Fibroblast of the aortic adventitia (primary cell): ENCODE measurements around the gene OR2M5. TPM values are rescaled to one million over a fixed set of nuclear protein-coding genes. Genes with fewer than 3 reads are reported as not detected.

Experiments
- DNase-seq: peaks from one replicate; pipeline ENCODE4 v3.0.0-alpha.2; 2010; ENCODE audit warnings: low read depth
- H3K4me3 ChIP-seq: 2 replicates; pipeline ENCODE4 v1.5.1; 2011; ENCODE audit warnings: low read depth, mild to moderate bottlenecking, control low read depth, low read length, moderate library complexity
- CTCF ChIP-seq: IDR thresholded peaks from 2 replicates; pipeline ENCODE4 v1.5.1; 2011; ENCODE audit warnings: mild to moderate bottlenecking, low read length, control low read depth, inconsistent platforms; ENCODE audit not compliant: insufficient read depth
- total RNA-seq: library from RNA; depleted of rRNA; stranded (reverse); fragments of >200 nt; gene quantifications from 2 replicates; pipeline ENCODE4 v1.2.3, GENCODE V29; 2012; ENCODE audit warnings: low replicate concordance

The OR2M5 gene
- total RNA-seq, 1 donor, result not detected

GRCh38 chr1:248165186-248165585, 20.2 kb downstream of the OR2M5 start:
- H3K4me3 ChIP-seq, result no peak overlapping the region
- DNase-seq, result no peak
- no peak for TF ChIP-seq CTCF

- no peak within 1 kb of the TSS for H3K4me3 ChIP-seq
- TF ChIP-seq CTCF, result no peak
- DNase-seq, result no peak
These were observed 29.6 kb downstream of the OR2M5 start, which contains the start of gene OR2M2 for GRCh38 chr1:248174521-248174920. Gene OR2M2, plus strand, starts transcription at chr1:248174821. Its CDS starts 5,165 bp downstream, at chr1:248179986.

GRCh38 chr1:248183996-248184395, 39.0 kb downstream of the OR2M5 start:
- DNase-seq, result no peak
- no peak overlapping the region for H3K4me3 ChIP-seq
- no peak for TF ChIP-seq CTCF

GRCh38 chr1:248187363-248187762, 42.4 kb downstream of the OR2M5 start:
- H3K4me3 ChIP-seq, result no peak overlapping the region
- TF ChIP-seq CTCF, result no peak
- DNase-seq, result no peak

GRCh38 chr1:248189026-248189425, 44.1 kb downstream of the OR2M5 start:
- H3K4me3 ChIP-seq, result no peak overlapping the region
- DNase-seq, result no peak
- TF ChIP-seq CTCF, result no peak

- DNase-seq, result no peak
- H3K4me3 ChIP-seq, result no peak overlapping the region
- no peak for TF ChIP-seq CTCF
These were observed 49.2 kb downstream of the OR2M5 start for GRCh38 chr1:248194117-248194516.

Other genes starting within 250 kb of the OR2M5 start
- not detected in 2 replicates for gene OR2W3, start 249.6 kb upstream of the OR2M5 start, total RNA-seq
- gene OR2T8, start 224.9 kb upstream of the OR2M5 start, total RNA-seq, result not detected in 2 replicates
- not detected in 2 replicates for gene OR2AJ1, start 220.3 kb upstream of the OR2M5 start, total RNA-seq
- gene OR2L8, start 196.3 kb upstream of the OR2M5 start, total RNA-seq, result not detected in 2 replicates
- gene OR2AK2, start 179.9 kb upstream of the OR2M5 start, total RNA-seq, result not detected in 2 replicates
- gene OR2L5, start 131.5 kb upstream of the OR2M5 start, total RNA-seq, result under 0.01 TPM in 1 of 2 replicates, not detected in the other
- not detected in 2 replicates for gene OR2L2, start 115.1 kb upstream of the OR2M5 start, total RNA-seq
- gene OR2L3, start 98.3 kb upstream of the OR2M5 start, total RNA-seq, result not detected in 2 replicates
- gene OR2L13, start 50.0 kb upstream of the OR2M5 start, total RNA-seq, result not detected in 2 replicates
- not detected in 2 replicates for gene OR2M2, start 29.7 kb downstream of the OR2M5 start, total RNA-seq
- gene OR2M3, start 52.1 kb downstream of the OR2M5 start, total RNA-seq, result under 0.01 TPM in 1 of 2 replicates, not detected in the other
- not detected in 2 replicates for gene OR2M4, start 86.3 kb downstream of the OR2M5 start, total RNA-seq
- not detected in 2 replicates for gene OR2T33, start 132.8 kb downstream of the OR2M5 start, total RNA-seq
- not detected in 2 replicates for gene OR2T12, start 158.3 kb downstream of the OR2M5 start, total RNA-seq
- gene OR2M7, start 179.4 kb downstream of the OR2M5 start, total RNA-seq, result not detected in 2 replicates
- gene OR14C36, start 203.6 kb downstream of the OR2M5 start, total RNA-seq, result not detected in 2 replicates
- not detected in 2 replicates for gene OR2T4, start 216.5 kb downstream of the OR2M5 start, total RNA-seq
- not detected in 2 replicates for gene OR2T6, start 230.6 kb downstream of the OR2M5 start, total RNA-seq